ENCODE data around the gene EHD2.

DNA sequence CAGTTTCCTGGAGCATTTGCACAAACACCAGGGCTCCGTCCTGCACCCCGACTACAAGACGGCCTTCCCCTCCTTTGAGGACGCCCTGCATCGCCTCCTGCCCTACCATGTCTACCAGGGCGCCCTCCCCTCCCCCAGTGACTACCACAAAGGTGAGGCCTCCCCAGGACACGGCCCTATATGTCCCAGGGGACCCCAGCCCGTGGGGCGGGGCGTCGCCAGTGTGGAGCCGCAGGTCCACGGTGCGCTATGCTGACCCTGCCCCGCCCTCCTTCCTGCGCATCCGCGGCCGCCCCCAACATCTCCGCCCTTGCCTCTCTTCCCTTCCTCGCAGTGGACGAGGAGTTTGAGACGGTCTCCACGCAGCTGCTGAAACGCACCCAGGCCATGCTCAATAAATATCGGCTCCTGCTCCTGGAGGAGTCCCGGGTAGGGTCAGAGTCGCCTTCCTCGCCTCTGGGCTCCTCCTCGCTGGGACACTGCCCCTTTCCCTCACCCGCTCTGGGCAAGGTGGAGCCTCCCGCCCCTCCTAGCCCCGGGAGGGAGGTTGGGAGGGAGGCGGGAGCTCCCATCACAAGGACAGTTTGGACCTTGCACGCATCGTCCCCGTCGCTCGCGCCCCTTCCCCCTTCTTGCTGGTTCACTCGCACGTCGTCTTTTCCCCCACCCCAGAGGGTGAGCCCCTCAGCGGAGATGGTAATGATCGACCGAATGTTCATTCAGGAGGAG lies 14.4 kb upstream of the EHD2 start:
- TF ChIP-seq, protein P1, sequence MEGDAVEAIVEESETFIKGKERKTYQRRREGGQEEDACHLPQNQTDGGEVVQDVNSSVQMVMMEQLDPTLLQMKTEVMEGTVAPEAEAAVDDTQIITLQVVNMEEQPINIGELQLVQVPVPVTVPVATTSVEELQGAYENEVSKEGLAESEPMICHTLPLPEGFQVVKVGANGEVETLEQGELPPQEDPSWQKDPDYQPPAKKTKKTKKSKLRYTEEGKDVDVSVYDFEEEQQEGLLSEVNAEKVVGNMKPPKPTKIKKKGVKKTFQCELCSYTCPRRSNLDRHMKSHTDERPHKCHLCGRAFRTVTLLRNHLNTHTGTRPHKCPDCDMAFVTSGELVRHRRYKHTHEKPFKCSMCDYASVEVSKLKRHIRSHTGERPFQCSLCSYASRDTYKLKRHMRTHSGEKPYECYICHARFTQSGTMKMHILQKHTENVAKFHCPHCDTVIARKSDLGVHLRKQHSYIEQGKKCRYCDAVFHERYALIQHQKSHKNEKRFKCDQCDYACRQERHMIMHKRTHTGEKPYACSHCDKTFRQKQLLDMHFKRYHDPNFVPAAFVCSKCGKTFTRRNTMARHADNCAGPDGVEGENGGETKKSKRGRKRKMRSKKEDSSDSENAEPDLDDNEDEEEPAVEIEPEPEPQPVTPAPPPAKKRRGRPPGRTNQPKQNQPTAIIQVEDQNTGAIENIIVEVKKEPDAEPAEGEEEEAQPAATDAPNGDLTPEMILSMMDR (conservative IDR thresholded peaks at IDR 0.05; ENCODE audit: low read depth, low read length): no peak
- TF ChIP-seq EZH2 (IDR thresholded peaks at IDR 0.05; ENCODE audit: borderline replicate concordance, low read depth, low read length, poor library complexity, severe bottlenecking): no peak

All from A673 (cell line).